Measurements from ENCODE around the gene GALNS. TPM values are rescaled to one million over a fixed set of nuclear protein-coding genes. Genes with fewer than 3 reads are reported as not detected.
"Not testable (repeated sequence)": the region's sequence is repeated elsewhere in the genome, so short reads cannot be mapped to it uniquely, and the experiment has no call there.

The GALNS gene
- total RNA-seq, 1 donor from 2014 or later = 15.8 TPM

GRCh38 chr16:88826070-88826840, 30.5 kb downstream of the GALNS start:
- ATAC-seq (no peak), DNase-seq (ENCODE audit: missing footprints) (no peak)
- intact Hi-C loops (cut with DNase I) = no loop called here

DNA sequence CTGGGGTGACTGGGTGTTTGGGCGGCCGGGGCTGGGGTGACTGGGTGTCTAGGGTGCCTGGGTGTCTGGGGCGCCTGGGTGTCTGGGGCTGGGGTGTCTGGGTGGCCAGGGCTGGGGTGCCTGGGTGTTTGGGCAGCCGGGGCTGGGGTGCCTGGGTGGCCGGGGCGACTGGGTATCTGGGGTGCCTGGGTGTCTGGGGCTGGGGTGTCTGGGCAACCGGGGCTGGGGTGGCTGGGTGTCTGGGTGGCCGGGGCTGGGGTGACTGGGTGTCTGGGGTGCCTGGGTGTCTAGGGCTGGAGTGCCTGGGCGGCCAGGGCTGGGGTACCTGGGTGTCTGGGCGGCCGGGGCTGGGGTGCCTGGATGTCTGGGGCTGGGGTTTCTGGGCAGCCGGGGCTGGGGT, 31.6 kb downstream of the GALNS start:
- ATAC-seq = no peak
- intact Hi-C loops (cut with DNase I) = no loop called here

GRCh38 chr16:88824256-88825077, 32.3 kb downstream of the GALNS start:
- DNase-seq (ENCODE audit: missing footprints) (no peak), ATAC-seq (no peak)
- intact Hi-C loops (cut with DNase I) = no loop called here

More for the DNA sequence above, 31.6 kb downstream of the GALNS start:
- no peak for DNase-seq (ENCODE audit: missing footprints)

DNA sequence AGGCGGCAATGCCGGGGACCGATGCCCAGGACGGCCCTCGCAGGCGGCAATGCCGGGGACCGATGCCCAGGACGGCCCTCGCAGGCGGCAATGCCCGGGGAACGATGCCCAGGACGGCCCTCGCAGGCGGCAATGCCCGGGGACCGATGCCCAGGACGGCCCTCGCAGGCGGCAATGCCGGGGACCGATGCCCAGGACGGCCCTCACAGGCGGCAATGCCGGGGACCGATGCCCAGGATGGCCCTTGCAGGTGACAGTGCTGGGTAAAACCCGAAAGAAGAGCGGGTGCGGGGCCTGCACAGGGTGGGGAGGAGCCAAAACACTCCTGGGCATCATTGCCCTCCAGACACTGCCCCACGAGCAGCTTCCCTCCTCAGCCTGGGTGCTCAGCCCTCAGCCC, 33.1 kb downstream of the GALNS start:
- ATAC-seq; intact Hi-C loops (cut with DNase I); DNase-seq (ENCODE audit: missing footprints): not testable (repeated sequence)

DNA sequence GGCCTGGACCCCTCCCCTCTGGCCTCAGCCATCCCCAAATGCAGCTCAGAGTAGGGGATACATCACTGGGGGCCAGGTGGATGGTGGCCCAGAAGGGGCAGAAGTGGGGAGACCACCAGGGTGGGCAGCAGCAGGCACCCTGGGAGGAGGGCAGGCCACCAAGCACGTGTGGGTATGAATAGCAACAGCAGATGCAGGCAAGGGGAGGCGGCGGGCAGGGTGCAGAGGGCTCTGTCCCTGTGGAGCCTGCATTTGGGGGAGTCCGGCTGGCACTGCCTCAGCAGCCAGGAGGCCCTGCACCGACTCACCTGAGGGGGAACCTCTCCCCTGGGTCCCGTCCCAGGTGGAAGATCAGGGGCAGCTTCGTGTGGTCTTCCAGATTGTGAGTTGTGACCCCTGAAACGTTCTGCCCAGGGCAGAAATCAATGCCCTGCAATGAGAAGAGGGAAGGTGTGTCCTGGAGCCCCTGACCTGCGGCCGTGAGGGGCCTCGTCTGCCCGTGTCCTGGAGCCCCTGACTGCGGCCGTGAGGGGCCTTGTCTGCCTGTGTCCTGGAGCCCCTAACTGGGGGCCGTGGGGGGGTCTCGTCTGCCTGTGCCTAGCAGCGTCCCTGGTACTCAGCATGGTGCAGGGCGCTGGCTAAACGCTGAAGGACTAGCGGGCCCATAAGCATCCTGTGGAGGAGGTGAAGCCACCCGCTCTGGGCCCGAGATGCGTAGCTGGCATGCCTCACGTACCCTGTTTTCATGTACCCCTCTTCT, 34.3 kb downstream of the GALNS start:
- intact Hi-C loops (cut with DNase I) = no loop called here
- ATAC-seq (no peak), DNase-seq (ENCODE audit: missing footprints) (no peak)

- DNase-seq (ENCODE audit: missing footprints) (no peak), ATAC-seq (no peak)
- intact Hi-C loops (cut with DNase I) = no loop called here
Observed at GRCh38 chr16:88821168-88821850, 35.4 kb downstream of the GALNS start.

- no peak for ATAC-seq
- intact Hi-C loops (cut with DNase I) = no loop called here
Observed at GRCh38 chr16:88820385-88821025, 36.2 kb downstream of the GALNS start.

DNA sequence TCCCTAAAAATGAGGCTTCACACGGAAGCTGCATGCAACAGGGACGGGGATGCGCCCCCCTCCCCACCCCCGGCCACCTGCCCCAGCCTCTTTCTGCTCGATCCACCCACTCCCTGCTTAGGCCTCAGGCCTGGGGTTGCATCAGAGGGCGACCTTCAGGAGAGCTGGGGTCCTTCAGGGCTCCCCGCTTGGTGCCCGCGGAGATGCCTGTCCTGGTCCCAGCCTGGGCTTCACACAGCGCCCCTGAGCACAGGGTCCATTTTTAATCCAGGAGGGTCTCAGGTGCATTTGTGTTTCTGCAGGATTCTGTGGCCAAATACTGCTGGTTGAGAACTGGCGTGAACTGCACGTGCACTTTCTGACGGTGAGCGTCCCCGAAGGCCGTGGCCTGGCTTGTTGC, 37.6 kb downstream of the GALNS start:
- no peak for ATAC-seq
- no peak for DNase-seq (ENCODE audit: missing footprints)
- intact Hi-C loops (cut with DNase I) = no loop called here

More at GRCh38 chr16:88820385-88821025, 36.2 kb downstream of the GALNS start:
- DNase-seq (ENCODE audit: missing footprints) = no peak

DNA sequence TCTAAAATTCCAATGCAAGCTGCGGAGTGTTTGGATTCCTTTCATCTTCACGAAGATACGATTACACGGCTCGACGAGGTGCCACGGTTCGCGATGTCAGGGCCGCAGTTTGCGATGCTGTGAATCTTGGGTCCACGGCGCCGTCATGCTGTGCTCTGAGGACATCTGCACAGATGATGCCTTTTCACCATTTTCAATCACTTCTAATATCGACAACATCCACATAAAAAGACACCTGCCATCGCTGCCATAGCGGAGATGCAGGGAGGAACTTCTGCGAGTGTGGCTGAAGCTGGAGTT, 38.2 kb downstream of the GALNS start:
- intact Hi-C loops (cut with DNase I) = no loop called here
- no peak for ATAC-seq
- no peak for DNase-seq (ENCODE audit: missing footprints)

- no peak for ATAC-seq
- DNase-seq (ENCODE audit: missing footprints) = no peak
- intact Hi-C loops (cut with DNase I) = no loop called here
Observed at GRCh38 chr16:88817785-88818574, 38.8 kb downstream of the GALNS start.

- DNase-seq (ENCODE audit: missing footprints) (no peak), ATAC-seq (no peak)
- intact Hi-C loops (cut with DNase I) = no loop called here
Observed at GRCh38 chr16:88816736-88817535, 39.8 kb downstream of the GALNS start.

GRCh38 chr16:88815901-88816589, 40.7 kb downstream of the GALNS start:
- ATAC-seq (no peak), DNase-seq (ENCODE audit: missing footprints) (no peak)
- intact Hi-C loops (cut with DNase I) = no loop called here

DNA sequence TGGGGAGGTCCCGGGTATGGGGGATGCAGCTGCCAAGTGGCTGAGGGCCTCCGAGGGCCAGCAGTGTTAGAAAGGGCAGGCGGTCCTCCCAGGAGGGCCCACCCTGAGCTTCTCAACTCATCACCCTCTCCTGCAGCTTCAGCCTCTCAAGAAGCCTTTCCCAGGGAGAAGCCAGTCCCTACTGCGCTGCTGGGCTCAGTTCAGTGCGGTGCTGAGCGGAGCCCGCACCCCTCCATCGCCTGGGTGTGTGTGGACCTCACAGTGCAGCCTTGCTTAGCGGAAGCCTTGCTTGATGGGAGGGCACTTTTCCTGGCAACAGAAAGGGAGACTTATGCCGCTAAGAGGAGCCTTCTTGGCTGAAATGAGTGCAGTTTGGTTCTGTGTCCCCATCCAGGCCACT, 41.5 kb downstream of the GALNS start:
- ATAC-seq (no peak), DNase-seq (ENCODE audit: missing footprints) (no peak)
- intact Hi-C loops (cut with DNase I) = no loop called here

DNA sequence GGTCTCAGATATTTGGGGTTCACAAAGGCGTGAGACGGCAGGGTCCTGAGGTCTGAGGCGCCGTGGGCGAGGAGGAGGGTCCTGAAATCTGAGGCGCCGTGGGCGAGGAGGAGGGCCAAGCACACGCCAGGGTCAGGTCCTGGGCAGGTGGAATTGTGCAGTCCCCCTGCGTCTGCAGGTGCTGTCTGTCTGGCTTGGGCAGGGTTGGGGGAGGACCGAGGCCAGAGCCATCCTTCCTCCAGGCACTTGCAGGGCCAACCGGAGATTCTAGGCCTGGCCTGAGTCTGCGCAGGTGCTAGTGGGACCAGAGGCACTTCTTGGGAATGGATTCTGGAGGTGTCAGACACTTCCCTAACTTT, 42.6 kb downstream of the GALNS start:
- ATAC-seq = no peak
- no peak for DNase-seq (ENCODE audit: missing footprints)
- intact Hi-C loops (cut with DNase I) = loop anchor here (5.0 kb wide), 3 partner anchors 128 to 403 kb away; partner anchors contain the start of genes CDH15 and ZNF778

GRCh38 chr16:88813269-88814143, 43.2 kb downstream of the GALNS start:
- intact Hi-C loops (cut with DNase I) = loop anchor here (5.0 kb wide), 3 partner anchors 129 to 404 kb away; partner anchors contain the start of genes CDH15 and ZNF778
- DNase-seq (ENCODE audit: missing footprints) (peak; percentile 78), ATAC-seq (no peak)
